Effector CD4-positive, alpha-beta T cell (primary cell): Measurements from ENCODE around the gene NCAN.
"Not testable (repeated sequence)": the region's sequence is repeated elsewhere in the genome, so short reads cannot be mapped to it uniquely, and the experiment has no call there.

ENCODE experiments used
- DNase-seq: peaks from one replicate; pipeline ENCODE4 v3.0.0-alpha.2; 2020

NCAN gene

GRCh38 chr19:19193926-19194325 lies 17.8 kb upstream of the NCAN start:
- DNase-seq, result no peak

GRCh38 chr19:19201697-19202630 lies 9.8 kb upstream of the NCAN start:
- no peak for DNase-seq

- no peak for DNase-seq
These were observed 9.1 kb upstream of the NCAN start for GRCh38 chr19:19202707-19203011.

GRCh38 chr19:19203012-19203856 lies 8.5 kb upstream of the NCAN start, which contains the start of gene NR2C2AP:
Gene NR2C2AP, minus strand, starts transcription at chr19:19203414. Its CDS starts 354 bp downstream, at chr19:19203060.
- peak; percentile 88 for DNase-seq

GRCh38 chr19:19204181-19204580 lies 7.6 kb upstream of the NCAN start:
- DNase-seq, result no peak

GRCh38 chr19:19205416-19206410 lies 6.0 kb upstream of the NCAN start:
- DNase-seq, result no peak

GRCh38 chr19:19206938-19207337 lies 4.8 kb upstream of the NCAN start:
- no peak for DNase-seq

GRCh38 chr19:19207637-19208572 lies 3.9 kb upstream of the NCAN start:
- DNase-seq, result no peak

- DNase-seq, result no peak
These were observed 2.4 kb upstream of the NCAN start for GRCh38 chr19:19209372-19209771.

- no peak for DNase-seq
These were observed 1.2 kb downstream of the NCAN start for GRCh38 chr19:19212916-19213315.

GRCh38 chr19:19213426-19214158 lies 1.8 kb downstream of the NCAN start:
- DNase-seq, result no peak

GRCh38 chr19:19214159-19214490 lies 2.4 kb downstream of the NCAN start:
- no peak for DNase-seq

- DNase-seq, result no peak
These were observed 3.1 kb downstream of the NCAN start for GRCh38 chr19:19214892-19215291.

GRCh38 chr19:19215792-19216191 lies 4.0 kb downstream of the NCAN start:
- no peak for DNase-seq

- no peak for DNase-seq
These were observed 5.3 kb downstream of the NCAN start for GRCh38 chr19:19217099-19217498.

GRCh38 chr19:19218911-19219310 lies 7.2 kb downstream of the NCAN start:
- no peak for DNase-seq

GRCh38 chr19:19221000-19221399 lies 9.2 kb downstream of the NCAN start:
- not testable (repeated sequence) for DNase-seq

- DNase-seq, result no peak
These were observed 11.3 kb downstream of the NCAN start for GRCh38 chr19:19223060-19223459.

- no peak for DNase-seq
These were observed 11.9 kb downstream of the NCAN start for GRCh38 chr19:19223636-19224035.

GRCh38 chr19:19224150-19224851 lies 12.5 kb downstream of the NCAN start:
- no peak for DNase-seq
